AG08395 (cell line): ENCODE measurements around the gene CCDC102B.
"Not testable (repeated sequence)": the region's sequence is repeated elsewhere in the genome, so short reads cannot be mapped to it uniquely, and the experiment has no call there.

Experiments used
- DNase-seq: peaks from one replicate; pipeline ENCODE4 v3.0.0; 2012; ENCODE audit warnings: mixed read lengths, low spot score

The CCDC102B gene

GRCh38 chr18:68797871-68798270, at the start of gene CCDC102B:
Gene CCDC102B, plus strand, starts transcription at chr18:68798080. Its CDS starts 38,684 bp downstream, at chr18:68836764.
- peak; percentile 23 for DNase-seq

DNA sequence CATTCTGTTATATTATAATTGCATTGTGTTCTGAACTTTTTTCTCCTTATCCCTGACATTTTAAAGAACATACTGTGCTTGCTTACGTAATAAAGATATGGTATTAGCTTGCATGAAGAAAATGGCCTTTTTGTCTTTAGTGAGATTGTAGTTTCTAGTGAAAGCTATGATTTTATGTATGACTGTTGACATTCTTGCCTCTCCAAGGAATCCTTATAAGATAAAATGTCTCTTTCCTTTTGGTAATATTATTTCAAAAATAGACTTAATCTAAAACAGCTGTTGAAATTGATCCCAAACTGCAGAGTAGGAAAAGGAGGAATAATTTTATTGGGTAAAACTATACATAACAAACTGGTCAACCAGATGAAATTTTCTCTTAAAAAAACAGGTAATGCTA, 40.8 kb upstream of the CCDC102B start:
- no peak for DNase-seq

- no peak for DNase-seq
Measured at GRCh38 chr18:68759308-68759707, 38.6 kb upstream of the CCDC102B start.

- no peak for DNase-seq
Measured at GRCh38 chr18:68763083-68763482, 34.8 kb upstream of the CCDC102B start.

DNA sequence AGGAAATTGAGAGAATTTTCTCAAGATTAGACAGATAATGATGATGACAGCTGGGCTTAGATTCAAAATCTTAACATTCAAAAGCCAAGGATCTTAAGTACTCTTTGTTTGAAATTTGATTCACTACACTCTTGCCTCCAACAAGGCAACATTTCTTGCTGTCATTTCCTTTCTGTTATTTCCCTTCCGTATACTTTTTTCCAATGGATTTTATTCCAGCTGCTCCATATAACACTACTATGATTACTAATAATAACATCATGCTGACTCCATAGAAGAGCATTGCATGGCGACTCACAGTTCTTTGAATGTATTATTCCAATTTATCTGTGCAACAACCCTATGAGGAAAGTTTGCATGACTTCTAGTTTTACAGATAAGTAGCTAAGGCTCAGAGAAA, 33.9 kb upstream of the CCDC102B start:
- DNase-seq, result peak; percentile 7

DNA sequence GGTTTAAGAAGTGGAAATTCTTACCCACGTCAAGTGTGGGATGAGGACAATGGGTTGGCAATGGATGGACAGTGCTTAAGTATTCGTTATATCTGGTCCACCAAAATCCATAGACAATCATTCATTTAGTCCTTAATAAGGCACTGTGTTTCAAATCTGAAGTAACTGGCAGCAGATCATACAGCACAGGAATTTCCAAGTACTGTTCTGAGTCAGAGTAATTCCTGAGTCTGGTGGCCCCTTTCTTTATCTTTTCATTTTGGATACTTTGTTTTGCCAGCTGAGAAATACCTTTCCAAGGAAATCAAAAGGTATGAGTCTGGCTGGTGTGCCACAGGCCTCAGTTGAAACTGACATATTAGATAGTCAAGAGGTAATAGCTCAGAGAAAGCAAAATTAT, 31.4 kb upstream of the CCDC102B start:
- no peak for DNase-seq

GRCh38 chr18:68769461-68769860, 28.4 kb upstream of the CCDC102B start:
- DNase-seq, result peak; percentile 45

GRCh38 chr18:68772268-68772667, 25.6 kb upstream of the CCDC102B start:
- DNase-seq, result no peak

DNA sequence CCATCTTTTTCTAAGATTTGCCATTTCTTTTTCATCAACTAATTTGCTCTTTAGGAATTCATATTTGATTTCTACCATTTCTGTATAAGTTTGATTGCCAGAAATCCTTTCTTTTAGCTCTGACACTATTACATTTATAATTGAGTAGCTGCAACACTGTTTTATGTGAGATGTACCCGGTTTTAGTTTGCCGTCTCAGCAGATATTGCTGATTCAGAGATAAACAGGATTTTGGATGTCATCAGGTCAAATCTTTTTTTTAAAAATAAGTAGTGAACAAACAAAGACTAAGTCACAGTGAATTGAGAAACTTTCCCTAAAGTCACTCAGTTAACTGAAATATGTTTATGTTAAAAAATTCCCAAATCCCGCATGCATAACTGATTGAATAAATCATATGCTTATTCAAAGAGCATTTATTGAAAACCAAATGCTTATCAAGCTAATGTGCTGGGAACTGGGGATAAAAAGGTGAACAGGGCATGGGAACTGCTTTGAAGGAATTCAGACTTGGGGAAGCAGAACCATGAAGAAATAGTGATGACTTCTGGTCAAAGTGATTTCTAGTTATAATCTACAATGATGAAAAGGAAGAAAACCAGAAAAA, 19.5 kb upstream of the CCDC102B start:
- no peak for DNase-seq

GRCh38 chr18:68779169-68779568, 18.7 kb upstream of the CCDC102B start:
- DNase-seq, result peak; percentile 16

- DNase-seq, result no peak
Measured at GRCh38 chr18:68780802-68781635, 16.9 kb upstream of the CCDC102B start.

DNA sequence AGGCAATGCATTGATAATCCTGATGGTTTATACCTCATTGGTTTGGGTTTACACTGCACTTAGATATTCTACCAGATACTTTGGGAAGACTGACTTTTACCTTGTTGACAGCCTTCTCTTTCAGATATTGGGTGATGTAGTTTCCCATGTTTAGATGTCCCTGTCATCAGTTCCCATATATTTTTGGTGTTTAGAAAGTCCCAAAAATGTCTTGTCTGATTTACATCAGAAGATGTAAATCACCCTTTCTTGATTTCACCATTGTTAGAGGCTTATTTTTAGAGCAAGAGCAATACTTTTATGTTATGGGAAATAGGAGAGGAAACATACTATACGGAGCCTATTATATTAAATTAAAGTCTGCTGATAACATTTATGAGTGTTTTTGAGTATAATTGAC, 14.4 kb upstream of the CCDC102B start:
- DNase-seq, result no peak

- DNase-seq, result no peak
Measured at GRCh38 chr18:68784071-68784470, 13.8 kb upstream of the CCDC102B start.

GRCh38 chr18:68790290-68790689, 7.6 kb upstream of the CCDC102B start:
- not testable (repeated sequence) for DNase-seq

DNA sequence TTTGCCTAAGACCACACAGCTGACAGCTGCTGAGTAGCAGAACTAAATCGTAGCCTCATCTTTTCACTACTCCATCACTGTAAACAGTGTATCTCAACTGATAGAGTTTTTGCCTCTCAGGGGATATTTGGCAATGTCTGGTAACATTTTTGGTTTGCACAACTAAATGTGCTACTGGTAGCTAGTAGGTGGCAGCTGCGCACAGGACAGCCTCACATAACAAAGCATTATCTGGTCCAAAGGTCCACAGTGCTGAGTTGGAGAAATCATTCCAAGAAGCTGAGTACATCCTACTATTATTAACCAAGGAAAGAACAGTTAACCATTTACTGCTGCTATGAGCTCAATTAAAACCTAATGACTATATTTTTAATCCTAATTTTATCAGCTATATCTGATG, 6.1 kb upstream of the CCDC102B start:
- no peak for DNase-seq

GRCh38 chr18:68793951-68794350, 3.9 kb upstream of the CCDC102B start:
- no peak for DNase-seq

- peak; percentile 57 for DNase-seq
Measured at GRCh38 chr18:68796936-68797690, 767 bp upstream of the CCDC102B start.

DNA sequence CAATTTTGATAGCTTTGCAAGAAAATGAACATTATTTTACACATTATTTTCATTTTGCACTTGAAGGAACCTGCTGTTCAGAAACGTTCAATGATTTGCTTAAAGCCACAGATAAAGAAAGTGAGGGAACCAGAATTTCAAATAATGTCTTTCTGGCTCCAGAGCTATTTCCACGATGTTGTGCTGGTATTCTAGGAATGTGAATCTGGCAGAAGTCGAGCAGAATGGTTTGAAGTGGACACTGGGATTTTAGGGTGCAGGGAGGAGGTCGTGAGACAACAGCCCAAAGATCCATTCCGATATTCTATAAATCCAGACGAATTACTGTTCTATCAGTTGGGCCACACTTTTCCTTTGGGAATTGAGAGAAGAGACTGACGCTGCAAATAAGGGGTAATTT, 2.2 kb downstream of the CCDC102B start:
- DNase-seq, result no peak

DNA sequence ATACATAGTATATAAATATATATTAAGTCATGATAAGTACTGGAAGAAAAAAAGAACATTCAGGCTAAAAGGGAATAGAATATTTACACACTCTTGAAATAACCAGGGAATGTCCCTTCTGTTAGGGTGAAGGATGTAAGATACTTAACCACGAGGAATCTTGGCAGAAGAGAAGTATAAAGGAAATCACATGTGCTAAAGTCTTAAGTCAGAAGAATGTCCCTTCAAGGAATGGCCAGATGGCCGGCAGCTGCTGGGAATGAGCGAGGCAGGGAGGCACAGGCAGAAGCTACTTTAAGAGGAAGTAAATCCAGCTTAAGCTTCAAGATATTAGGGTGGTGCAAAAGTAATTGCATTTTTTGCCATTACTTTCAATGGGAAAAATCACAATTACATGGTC, 5.5 kb downstream of the CCDC102B start:
- peak; percentile 80 for DNase-seq

- DNase-seq, result no peak
Measured at GRCh38 chr18:68817584-68817983, 19.7 kb downstream of the CCDC102B start.

DNA sequence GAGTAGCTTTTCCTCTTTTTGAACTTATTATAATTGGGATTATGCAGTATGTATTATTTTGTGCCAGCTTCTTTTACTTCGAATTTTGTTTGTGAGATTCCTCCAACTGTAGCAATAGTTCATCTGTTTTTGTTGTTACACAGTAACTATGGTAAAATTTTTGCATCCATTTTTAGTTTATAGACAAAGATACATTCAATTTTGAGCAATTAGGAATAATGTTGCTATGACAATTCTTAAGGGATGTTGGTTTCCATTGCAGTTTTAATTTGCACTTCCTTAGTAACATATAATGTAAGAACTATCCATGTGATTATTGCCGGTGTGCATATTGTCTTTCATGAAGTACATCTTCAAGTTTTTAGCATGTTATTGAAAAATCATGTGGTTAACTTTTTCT, 20.7 kb downstream of the CCDC102B start:
- DNase-seq, result no peak

DNA sequence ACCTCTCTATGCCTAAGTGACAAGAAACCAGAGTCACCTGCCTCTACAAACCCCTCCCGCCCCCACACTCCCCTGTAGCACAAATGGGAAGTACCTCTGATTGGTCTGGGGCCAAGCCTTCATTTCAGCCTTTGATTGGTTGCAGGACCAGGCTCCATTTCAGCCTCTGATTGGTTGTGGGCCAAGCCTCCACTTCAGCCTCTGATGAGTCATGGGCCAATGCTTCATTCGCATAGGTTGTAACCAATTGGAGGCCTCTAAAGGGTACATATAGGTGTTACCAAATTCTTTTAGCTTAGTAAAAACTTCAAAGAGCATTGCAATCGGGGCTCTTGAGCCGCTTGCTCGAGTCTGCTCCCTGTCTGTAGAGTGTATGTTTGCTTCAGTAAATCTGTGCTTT, 25.0 kb downstream of the CCDC102B start:
- DNase-seq, result no peak

- peak; percentile 66 for DNase-seq
Measured at GRCh38 chr18:68826121-68826520, 28.2 kb downstream of the CCDC102B start.
